HUDEP-2 (cell line): Measurements from ENCODE around the gene SLC15A2.
"Not testable (repeated sequence)": the region's sequence is repeated elsewhere in the genome, so short reads cannot be mapped to it uniquely, and the experiment has no call there.

ENCODE experiments used
- DNase-seq, 76 experiments: peaks; one replicate each; lab custom pipeline; 2025; ENCODE audit not compliant: unreplicated experiment in 76 of 76; lab: John Stamatoyannopoulos, UW

The SLC15A2 gene

GRCh38 chr3:121918779-121919483, 24.7 kb downstream of the SLC15A2 start:
- DNase-seq = no peak

DNA sequence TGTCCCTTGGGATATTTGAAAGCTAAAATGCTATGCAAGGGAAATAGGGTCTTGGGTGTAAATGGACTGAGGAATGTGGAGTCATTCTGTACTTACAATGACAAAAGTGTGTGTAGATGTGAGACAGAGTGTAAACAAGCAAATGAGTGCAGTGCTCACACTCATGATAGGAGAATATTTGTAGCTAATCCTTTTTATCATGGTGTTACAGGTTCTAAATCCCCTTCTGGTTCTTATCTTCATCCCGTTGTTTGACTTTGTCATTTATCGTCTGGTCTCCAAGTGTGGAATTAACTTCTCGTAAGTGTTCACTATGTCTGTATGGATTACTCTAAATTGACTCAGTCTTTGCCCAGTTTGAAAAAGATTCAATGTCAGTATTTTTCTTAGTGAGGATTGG, 30.5 kb downstream of the SLC15A2 start:
- no peak for DNase-seq

- DNase-seq = no peak
Measured at GRCh38 chr3:121926380-121926779, 32.2 kb downstream of the SLC15A2 start.

GRCh38 chr3:121938141-121938855, 44.1 kb downstream of the SLC15A2 start:
- DNase-seq = not testable (repeated sequence)

DNA sequence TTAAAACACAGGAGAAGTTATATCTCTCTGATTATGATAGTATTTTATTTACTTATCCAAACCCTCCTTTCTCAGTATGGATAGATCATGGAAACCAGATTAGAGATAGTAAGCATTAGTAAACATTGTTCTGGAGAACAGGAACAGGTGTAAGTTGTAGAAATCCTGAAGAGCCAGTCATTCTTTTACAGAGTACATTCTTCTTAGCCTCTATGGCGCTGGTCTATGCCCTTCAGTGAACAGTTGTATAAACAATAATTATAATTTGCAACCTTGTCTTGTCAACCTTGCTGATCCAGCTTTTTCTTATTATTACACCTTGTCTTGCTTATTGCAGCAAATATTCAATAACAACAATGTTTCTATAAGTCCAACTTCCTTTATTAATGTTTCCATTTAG, 47.4 kb downstream of the SLC15A2 start:
- no peak for DNase-seq

- no peak for DNase-seq
Measured at GRCh38 chr3:121942116-121942786, 48.0 kb downstream of the SLC15A2 start.

GRCh38 chr3:121943431-121943830, 49.2 kb downstream of the SLC15A2 start:
- DNase-seq = no peak

- no peak for DNase-seq
Measured at GRCh38 chr3:121948641-121949040, 54.4 kb downstream of the SLC15A2 start.

GRCh38 chr3:121951291-121951919, 57.2 kb downstream of the SLC15A2 start:
- DNase-seq = no peak

GRCh38 chr3:121956363-121956762, 62.2 kb downstream of the SLC15A2 start:
- no peak for DNase-seq

- DNase-seq = no peak
Measured at GRCh38 chr3:121957674-121958415, 63.6 kb downstream of the SLC15A2 start.

- DNase-seq = no peak
Measured at GRCh38 chr3:121958801-121959200, 64.6 kb downstream of the SLC15A2 start.

DNA sequence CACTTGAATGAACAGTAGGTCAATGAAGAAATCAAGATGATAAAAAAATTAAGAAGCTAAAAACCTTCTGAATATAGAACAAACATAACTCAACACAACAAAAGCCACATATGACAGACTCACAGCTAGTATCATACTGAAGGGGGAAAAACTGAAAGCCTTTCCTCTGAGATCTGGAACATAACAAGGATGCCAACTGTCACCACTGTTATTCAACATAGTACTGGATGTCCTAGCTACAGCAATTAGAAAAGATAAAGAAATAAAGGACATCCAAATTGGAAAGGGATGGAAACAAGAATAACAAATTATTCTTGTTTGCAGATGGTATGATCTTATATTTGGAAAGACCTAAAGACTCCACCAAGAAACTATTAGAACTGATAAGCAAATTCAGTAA, 67.1 kb downstream of the SLC15A2 start:
- no peak for DNase-seq

DNA sequence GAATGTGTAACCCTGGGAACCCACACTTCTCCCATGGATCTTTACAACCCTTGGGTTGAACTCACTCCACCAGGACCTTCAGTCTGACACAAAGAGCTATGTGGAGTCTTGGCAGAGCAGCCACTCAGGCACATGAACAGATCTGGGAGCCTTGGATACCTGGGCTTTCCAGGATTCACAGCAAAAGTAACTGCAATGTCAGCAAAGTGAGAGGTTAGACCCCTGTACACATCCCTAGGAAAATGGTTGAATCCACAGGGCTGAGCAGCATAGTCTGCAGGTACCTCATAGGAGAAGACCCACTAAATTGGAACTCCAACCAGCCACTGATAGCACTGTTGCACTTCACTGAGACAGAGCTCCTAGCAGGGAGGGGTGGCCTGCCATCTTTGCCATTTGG, 68.2 kb downstream of the SLC15A2 start:
- DNase-seq = no peak

- DNase-seq = no peak
Measured at GRCh38 chr3:121963608-121964007, 69.4 kb downstream of the SLC15A2 start.

GRCh38 chr3:121969631-121970030, 75.4 kb downstream of the SLC15A2 start:
- no peak for DNase-seq

GRCh38 chr3:121970047-121970446, 75.8 kb downstream of the SLC15A2 start:
- no peak for DNase-seq

DNA sequence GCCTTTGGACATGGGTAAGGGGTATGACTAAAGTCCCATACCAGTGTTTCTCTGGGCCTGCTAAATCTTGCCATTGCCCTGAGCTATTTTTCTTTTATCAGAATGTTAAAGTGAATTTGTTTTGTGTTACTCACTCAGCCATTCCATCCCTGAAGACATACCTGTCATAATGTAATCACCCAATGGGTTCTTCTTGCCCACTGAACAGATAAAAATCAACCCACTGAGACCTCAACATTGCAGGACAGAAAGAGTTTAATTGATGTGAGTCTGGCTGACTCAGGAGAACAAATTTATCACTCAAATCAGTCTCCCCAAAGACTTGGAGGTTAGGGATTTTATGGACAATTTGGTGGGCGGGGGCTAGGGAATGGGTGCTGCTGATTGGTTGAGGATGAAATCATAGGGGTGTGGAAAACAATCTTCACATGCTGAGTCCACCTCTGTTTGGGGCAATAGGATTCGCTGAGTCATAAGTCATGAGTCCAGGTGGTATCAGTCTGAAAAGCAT, 80.5 kb downstream of the SLC15A2 start:
- no peak for DNase-seq

DNA sequence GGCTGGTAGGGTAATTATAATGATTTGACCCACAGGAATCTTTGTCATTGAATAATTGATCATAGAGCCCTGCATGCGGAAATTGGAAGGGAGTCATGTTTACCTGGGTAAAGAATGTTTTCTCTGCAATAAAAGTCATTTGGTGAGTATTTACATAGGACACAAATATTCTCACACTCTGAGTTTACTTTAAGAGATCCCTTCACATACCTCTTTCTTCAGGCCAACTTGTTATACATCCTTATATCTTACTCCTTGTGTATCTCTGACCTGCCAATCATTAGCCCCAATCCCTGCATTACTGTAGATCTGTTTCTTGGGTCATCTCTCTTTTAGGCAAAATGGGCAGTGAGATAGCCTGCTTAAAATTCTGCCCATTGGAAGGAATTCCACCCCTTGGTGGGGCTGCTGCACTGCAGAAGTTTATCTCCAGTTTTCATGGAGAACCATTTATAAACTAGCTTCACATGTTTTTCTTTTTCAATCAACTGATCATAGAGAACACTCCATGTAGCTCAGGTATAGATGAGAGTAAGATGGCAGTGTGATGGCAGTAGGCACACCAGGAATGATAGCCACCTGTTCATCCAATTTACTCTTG, 81.6 kb downstream of the SLC15A2 start:
- DNase-seq = no peak

GRCh38 chr3:121976727-121977126, 82.5 kb downstream of the SLC15A2 start:
- DNase-seq = no peak
